ENCODE results near the gene ANKRD33B.
"Not testable (repeated sequence)": the region's sequence is repeated elsewhere in the genome, so short reads cannot be mapped to it uniquely, and the experiment has no call there.

The ANKRD33B gene

DNA sequence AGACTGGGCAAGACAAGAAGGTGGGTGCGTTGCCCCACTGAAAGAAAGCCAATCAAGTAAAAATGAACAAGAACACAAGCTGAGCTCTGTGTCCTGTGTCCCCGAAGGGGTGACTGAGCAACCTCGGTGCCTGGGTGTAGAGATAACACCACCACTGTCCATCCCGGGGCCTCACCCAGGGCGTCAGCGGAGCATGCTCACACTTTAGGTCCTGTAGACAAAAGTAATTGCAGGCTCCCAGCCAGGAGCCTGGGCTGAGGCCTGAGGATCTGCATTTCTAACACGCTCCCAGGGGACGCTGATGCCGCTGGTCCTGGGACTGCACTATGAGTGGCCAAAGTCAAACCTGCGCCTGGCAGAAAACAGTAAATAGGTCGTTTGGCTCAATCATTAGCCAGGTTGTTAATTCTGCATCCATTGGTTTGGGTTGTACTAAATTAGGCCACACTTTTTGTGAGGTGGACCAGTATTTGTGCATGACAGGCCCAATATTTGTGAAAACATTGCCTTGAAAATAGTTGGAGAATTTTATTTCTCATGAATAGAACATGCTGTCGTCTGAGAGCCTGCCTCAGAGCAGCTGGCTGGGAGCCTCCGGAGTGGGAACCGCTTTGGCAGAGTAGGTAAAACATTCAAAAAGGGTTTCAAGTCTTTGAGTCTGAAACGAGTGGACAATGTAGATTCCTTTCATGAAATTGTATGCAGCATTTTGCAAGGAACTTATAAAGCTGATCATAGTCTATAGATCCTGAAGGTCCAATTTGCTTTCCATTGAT lies 38.3 kb downstream of the ANKRD33B start:
- TF ChIP-seq, protein P1, sequence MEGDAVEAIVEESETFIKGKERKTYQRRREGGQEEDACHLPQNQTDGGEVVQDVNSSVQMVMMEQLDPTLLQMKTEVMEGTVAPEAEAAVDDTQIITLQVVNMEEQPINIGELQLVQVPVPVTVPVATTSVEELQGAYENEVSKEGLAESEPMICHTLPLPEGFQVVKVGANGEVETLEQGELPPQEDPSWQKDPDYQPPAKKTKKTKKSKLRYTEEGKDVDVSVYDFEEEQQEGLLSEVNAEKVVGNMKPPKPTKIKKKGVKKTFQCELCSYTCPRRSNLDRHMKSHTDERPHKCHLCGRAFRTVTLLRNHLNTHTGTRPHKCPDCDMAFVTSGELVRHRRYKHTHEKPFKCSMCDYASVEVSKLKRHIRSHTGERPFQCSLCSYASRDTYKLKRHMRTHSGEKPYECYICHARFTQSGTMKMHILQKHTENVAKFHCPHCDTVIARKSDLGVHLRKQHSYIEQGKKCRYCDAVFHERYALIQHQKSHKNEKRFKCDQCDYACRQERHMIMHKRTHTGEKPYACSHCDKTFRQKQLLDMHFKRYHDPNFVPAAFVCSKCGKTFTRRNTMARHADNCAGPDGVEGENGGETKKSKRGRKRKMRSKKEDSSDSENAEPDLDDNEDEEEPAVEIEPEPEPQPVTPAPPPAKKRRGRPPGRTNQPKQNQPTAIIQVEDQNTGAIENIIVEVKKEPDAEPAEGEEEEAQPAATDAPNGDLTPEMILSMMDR (IDR thresholded peaks at IDR 0.05), result no peak
- Histone ChIP-seq H3K36me3 (no peaks in the 10 kb centered on the region), H3K4me1 (ENCODE audit: control insufficient read depth in 1 of 2, insufficient read depth in 1 of 2, low read depth in 1 of 2, low read length in 1 of 2) (peaks cover 30 to 54% of the 10 kb centered on the region in 2 experiments), H3K27ac (peak overlapping the region; percentile 49), H3K27me3 (no peaks in the 10 kb centered on the region), H3K9me3 (no peaks in the 10 kb centered on the region), H3K4me3 (ENCODE audit: low read depth in 1 of 2, low read length in 1 of 2) (no peak overlapping the region)

DNA sequence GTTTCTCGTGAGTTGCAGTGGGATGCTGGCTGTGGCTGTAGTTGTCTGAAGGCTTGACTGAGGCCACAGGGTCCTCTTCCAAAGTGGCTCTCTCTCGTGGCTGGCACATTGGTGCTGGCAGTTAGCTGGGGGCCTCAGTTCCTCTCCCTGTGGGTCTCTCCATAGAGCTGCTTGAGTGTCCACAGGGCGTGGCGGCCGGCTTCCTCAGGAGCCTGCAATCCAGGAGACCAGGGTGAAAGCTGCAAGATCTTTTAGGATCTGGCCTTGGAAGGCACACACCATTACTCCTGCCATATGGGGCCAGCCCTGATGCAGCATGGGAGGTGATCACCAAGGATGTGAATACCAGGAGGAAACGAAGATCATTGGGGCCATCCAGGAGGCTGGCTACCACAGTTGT lies 41.1 kb downstream of the ANKRD33B start:
- Histone ChIP-seq H3K9me3 (no peaks in the 10 kb centered on the region), H3K4me3 (ENCODE audit: low read depth in 1 of 2, low read length in 1 of 2) (peak overlapping the region in 1 of 2 experiments; percentile 16), H3K4me1 (ENCODE audit: control insufficient read depth in 1 of 2, insufficient read depth in 1 of 2, low read depth in 1 of 2, low read length in 1 of 2) (peaks cover 53 to 77% of the 10 kb centered on the region in 2 experiments), H3K27ac (peak overlapping the region; percentile 83), H3K36me3 (no peaks in the 10 kb centered on the region), H3K27me3 (no peaks in the 10 kb centered on the region)
- TF ChIP-seq, protein P1 (IDR thresholded peaks at IDR 0.05), result no peak

DNA sequence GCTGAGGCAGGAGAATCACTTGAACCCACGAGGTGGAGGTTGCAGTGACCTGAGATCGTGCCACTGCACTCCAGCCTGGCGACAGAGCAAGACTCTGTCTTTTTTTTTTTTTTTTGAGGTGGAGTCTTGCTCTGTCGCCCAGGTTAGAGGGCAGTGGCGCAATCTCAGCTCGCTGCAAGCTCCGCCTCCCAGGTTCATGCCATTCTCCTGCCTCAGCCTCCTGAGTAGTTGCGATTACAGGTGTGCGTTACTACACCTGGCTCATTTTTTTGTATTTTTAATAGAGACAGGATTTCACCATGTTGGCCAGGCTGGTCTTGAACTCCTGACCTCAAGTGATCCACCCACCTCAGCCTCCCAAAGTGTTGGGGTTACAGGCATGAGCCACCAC lies 42.8 kb downstream of the ANKRD33B start:
- not testable (repeated sequence) for H3K9me3 ChIP-seq, H3K27me3 ChIP-seq, H3K36me3 ChIP-seq
- H3K27ac ChIP-seq, result peak overlapping the region; percentile 83
- H3K4me3 ChIP-seq (ENCODE audit: low read depth in 1 of 2, low read length in 1 of 2), result peak overlapping the region; percentile 55 to 63
- H3K4me1 ChIP-seq (ENCODE audit: control insufficient read depth in 1 of 2, insufficient read depth in 1 of 2, low read depth in 1 of 2, low read length in 1 of 2), result peaks cover 59 to 77% of the 10 kb centered on the region in 2 experiments

DNA sequence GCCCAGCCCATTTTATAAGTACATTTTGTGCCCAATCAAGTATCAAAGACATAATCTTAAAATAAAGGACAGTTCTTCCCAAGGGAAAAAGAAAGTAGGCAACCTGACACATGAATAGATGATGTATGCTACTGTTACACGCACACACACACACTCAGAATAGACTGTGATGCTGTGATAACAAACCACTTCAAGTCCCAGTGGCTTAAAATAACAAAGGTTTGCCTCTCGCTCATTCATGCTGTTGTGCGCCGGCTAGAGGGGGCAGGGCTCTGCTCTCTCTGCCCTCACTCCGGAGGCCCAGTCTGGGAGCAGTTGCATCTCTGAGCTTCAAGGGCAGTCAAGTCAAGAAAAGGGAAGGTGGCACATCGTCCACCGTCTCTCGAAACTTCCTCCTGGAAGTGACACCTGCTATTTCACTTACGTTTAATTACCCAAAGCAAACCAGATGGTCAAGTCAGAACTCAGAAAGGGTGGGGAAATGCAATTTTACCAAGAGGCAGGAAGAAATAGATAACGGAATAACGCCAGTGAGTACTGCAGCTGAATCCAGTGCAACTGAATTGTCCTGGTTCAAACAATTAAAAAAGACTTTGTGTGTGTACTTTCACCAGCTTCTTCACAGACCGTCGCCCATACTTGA lies 43.3 kb downstream of the ANKRD33B start:
- H3K36me3 ChIP-seq, result no peaks in the 10 kb centered on the region
- TF ChIP-seq, protein P1 (IDR thresholded peaks at IDR 0.05), result no peak

DNA sequence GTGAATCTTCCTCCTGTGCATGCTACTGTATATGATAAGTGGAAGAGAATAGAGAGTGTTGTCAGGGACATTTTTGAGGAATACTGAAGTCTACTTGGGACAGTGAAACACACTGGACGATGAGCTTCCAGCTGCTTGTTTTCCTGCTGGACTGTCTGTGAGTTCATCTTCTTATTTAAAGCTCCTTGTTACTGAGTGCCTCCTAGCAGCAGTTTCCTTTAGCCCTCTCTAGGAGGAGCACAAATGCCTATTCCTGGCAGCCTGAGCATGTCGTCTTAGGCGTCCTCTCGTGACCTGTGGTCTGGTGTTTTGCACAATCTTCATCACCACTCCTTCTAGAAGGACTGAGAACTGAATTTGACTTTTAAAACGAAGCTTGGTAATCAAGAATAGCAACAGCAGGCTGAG lies 43.8 kb downstream of the ANKRD33B start:
- Histone ChIP-seq H3K9me3 (no peaks in the 10 kb centered on the region), H3K36me3 (no peaks in the 10 kb centered on the region), H3K4me3 (ENCODE audit: low read depth in 1 of 2, low read length in 1 of 2) (peak overlapping the region; percentile 55 to 63), H3K4me1 (ENCODE audit: control insufficient read depth in 1 of 2, insufficient read depth in 1 of 2, low read depth in 1 of 2, low read length in 1 of 2) (peaks cover 59 to 81% of the 10 kb centered on the region in 2 experiments), H3K27me3 (no peaks in the 10 kb centered on the region), H3K27ac (peak overlapping the region; percentile 83)
- TF ChIP-seq, protein P1 (IDR thresholded peaks at IDR 0.05), result no peak

More for the DNA sequence above, 43.3 kb downstream of the ANKRD33B start:
- Histone ChIP-seq H3K27me3 (no peaks in the 10 kb centered on the region), H3K27ac (peak overlapping the region; percentile 83), H3K4me3 (ENCODE audit: low read depth in 1 of 2, low read length in 1 of 2) (peak overlapping the region; percentile 55 to 63), H3K9me3 (no peaks in the 10 kb centered on the region), H3K4me1 (ENCODE audit: control insufficient read depth in 1 of 2, insufficient read depth in 1 of 2, low read depth in 1 of 2, low read length in 1 of 2) (peaks cover 59 to 77% of the 10 kb centered on the region in 2 experiments)

DNA sequence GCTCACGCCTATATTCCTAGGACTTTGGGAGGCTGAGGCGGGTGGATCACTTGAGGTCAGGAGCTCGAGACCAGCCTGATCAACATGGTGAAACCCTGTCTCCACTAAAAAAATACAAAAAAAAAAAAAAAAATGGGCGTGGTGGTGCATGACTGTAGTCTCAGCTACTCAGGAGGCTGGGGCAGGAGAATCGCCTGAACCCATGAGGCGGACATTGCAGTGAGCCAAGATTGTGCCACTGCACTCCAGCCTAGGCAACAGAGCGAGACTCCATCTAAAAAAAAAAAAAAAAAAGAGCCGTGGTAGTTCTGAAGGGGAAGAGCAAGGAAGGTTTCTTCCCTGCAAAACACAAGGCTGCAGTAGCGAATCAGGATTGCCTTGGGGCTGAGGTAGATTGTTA lies 44.2 kb downstream of the ANKRD33B start:
- not testable (repeated sequence) for H3K27me3 ChIP-seq, H3K9me3 ChIP-seq, H3K36me3 ChIP-seq
- peak overlapping the region; percentile 55 to 63 for H3K4me3 ChIP-seq (ENCODE audit: low read depth in 1 of 2, low read length in 1 of 2)
- H3K27ac ChIP-seq, result peak overlapping the region; percentile 83
- H3K4me1 ChIP-seq (ENCODE audit: control insufficient read depth in 1 of 2, insufficient read depth in 1 of 2, low read depth in 1 of 2, low read length in 1 of 2), result peaks cover 59 to 85% of the 10 kb centered on the region in 2 experiments
